Astrocyte (in vitro differentiated cells and primary cell): ENCODE results near the gene CLEC4G. TPM values are rescaled to one million over a fixed set of nuclear protein-coding genes. Genes with fewer than 3 reads are reported as not detected.

Experiments
- DNase-seq: peaks from one replicate; pipeline ENCODE4 v3.0.0-alpha.2; 2010; ENCODE audit warnings: low read depth
- FAIRE-seq: peaks from 2 replicates; lab custom pipeline; 2011; peaks lifted over from hg19 to GRCh38; lab: Jason Lieb, UNC
- H2AFZ ChIP-seq: 2 replicates; pipeline ENCODE4 v1.6.0; 2012; ENCODE audit warnings: low read depth, low read length, inconsistent platforms
- H3K27ac ChIP-seq: 2 replicates; pipeline ENCODE4 v1.5.1; 2011; ENCODE audit warnings: low read depth, low read length, inconsistent platforms
- H3K27me3 ChIP-seq: 2 replicates; pipeline ENCODE4 v1.6.0; 2011; ENCODE audit warnings: low read length, inconsistent platforms; ENCODE audit not compliant: insufficient read depth
- H3K36me3 ChIP-seq: 2 replicates; pipeline ENCODE4 v1.5.1; 2011; ENCODE audit warnings: low read length, inconsistent platforms; ENCODE audit not compliant: insufficient read depth
- H3K4me1 ChIP-seq: 2 replicates; pipeline ENCODE4 v1.5.1; 2011; ENCODE audit warnings: low read length, inconsistent platforms; ENCODE audit not compliant: insufficient read depth
- H3K4me2 ChIP-seq: 2 replicates; pipeline ENCODE4 v1.6.0; 2012; ENCODE audit warnings: low read length, inconsistent platforms
- H3K4me3 ChIP-seq: 2 replicates; pipeline ENCODE4 v1.5.1; 2011; ENCODE audit warnings: low read depth, mild to moderate bottlenecking, low read length, inconsistent platforms; ENCODE audit not compliant: insufficient read depth
- H3K79me2 ChIP-seq: 2 replicates; pipeline ENCODE4 v1.6.0; 2012; ENCODE audit warnings: mild to moderate bottlenecking, low read length, inconsistent platforms; ENCODE audit not compliant: insufficient read depth
- H3K9ac ChIP-seq: 2 replicates; pipeline ENCODE4 v1.6.0; 2012; ENCODE audit warnings: mild to moderate bottlenecking, low read length, inconsistent platforms
- H3K9me3 ChIP-seq: 2 replicates; pipeline ENCODE4 v1.5.1; 2012; ENCODE audit warnings: low read depth, mild to moderate bottlenecking, low read length, inconsistent platforms; ENCODE audit not compliant: insufficient read depth
- H4K20me1 ChIP-seq: 2 replicates; pipeline ENCODE4 v1.6.0; 2012; ENCODE audit warnings: low read length, inconsistent platforms; ENCODE audit not compliant: insufficient read depth
- H3K27ac Mint-ChIP-seq: one replicate; pipeline ENCODE4 v1.8.0; 2021; ENCODE audit warnings: mild to moderate bottlenecking, mixed read lengths; ENCODE audit not compliant: unreplicated experiment
- H3K27me3 Mint-ChIP-seq: one replicate; pipeline ENCODE4 v1.8.0; 2021; ENCODE audit warnings: low read depth, mixed read lengths; ENCODE audit not compliant: unreplicated experiment
- H3K36me3 Mint-ChIP-seq: one replicate; pipeline ENCODE4 v1.8.0; 2021; ENCODE audit warnings: low read depth, mixed read lengths; ENCODE audit not compliant: unreplicated experiment
- H3K4me1 Mint-ChIP-seq: one replicate; pipeline ENCODE4 v1.8.0; 2021; ENCODE audit warnings: low read depth, mixed read lengths; ENCODE audit not compliant: unreplicated experiment
- H3K4me3 Mint-ChIP-seq: one replicate; pipeline ENCODE4 v1.8.0; 2021; ENCODE audit warnings: mild to moderate bottlenecking, moderate library complexity, mixed read lengths; ENCODE audit not compliant: unreplicated experiment
- H3K9me3 Mint-ChIP-seq: one replicate; pipeline ENCODE4 v1.8.0; 2021; ENCODE audit warnings: mild to moderate bottlenecking, mixed read lengths; ENCODE audit not compliant: unreplicated experiment
- CTCF ChIP-seq: IDR thresholded peaks from 2 replicates; pipeline ENCODE4 v1.5.1; 2011; ENCODE audit warnings: low read depth, mild to moderate bottlenecking, inconsistent platforms, low read length, moderate library complexity; ENCODE audit not compliant: insufficient read depth
- EZH2 ChIP-seq: IDR thresholded peaks from 2 replicates; pipeline ENCODE4 v1.6.1; 2012; ENCODE audit warnings: mild to moderate bottlenecking, low read length, inconsistent platforms; ENCODE audit not compliant: insufficient read depth
- total RNA-seq: library from RNA; stranded (reverse); gene quantifications from 2 replicates; pipeline ENCODE4 v1.2.1, GENCODE V29; 2021

The CLEC4G gene
- total RNA-seq, 1 donor from 2014 or later = not detected

GRCh38 chr19:7729211-7729610 is 2.7 kb downstream of the CLEC4G start:
- H3K4me1 ChIP-seq = no peaks in the 10 kb centered on the region
- H3K27ac ChIP-seq = no peak overlapping the region
- H3K36me3 ChIP-seq = no peaks in the 10 kb centered on the region
- FAIRE-seq = no peak
- no peaks in the 10 kb centered on the region for H3K4me1 Mint-ChIP-seq
- DNase-seq = no peak
- TF ChIP-seq EZH2 = no peak
- TF ChIP-seq CTCF = no peak
- no peaks in the 10 kb centered on the region for H3K36me3 Mint-ChIP-seq
- no peak overlapping the region for H3K9ac ChIP-seq
- H3K4me2 ChIP-seq = no peak overlapping the region
- peaks cover 5% of the 10 kb centered on the region for H3K9me3 Mint-ChIP-seq
- H2AFZ ChIP-seq = no peak overlapping the region
- no peaks in the 10 kb centered on the region for H3K9me3 ChIP-seq
- peaks cover 64% of the 10 kb centered on the region for H3K27me3 Mint-ChIP-seq
- no peaks in the 10 kb centered on the region for H3K79me2 ChIP-seq
- H3K4me3 Mint-ChIP-seq = no peak overlapping the region
- H3K4me3 ChIP-seq = no peak overlapping the region
- H3K27ac Mint-ChIP-seq = no peak overlapping the region
- no peaks in the 10 kb centered on the region for H4K20me1 ChIP-seq
- peaks cover 16% of the 10 kb centered on the region for H3K27me3 ChIP-seq

- no peaks in the 10 kb centered on the region for H3K4me1 ChIP-seq
- peaks cover 18% of the 10 kb centered on the region for H3K27me3 ChIP-seq
- DNase-seq (no peak), FAIRE-seq (no peak)
- no peak overlapping the region for H3K4me2 ChIP-seq
- H3K9me3 ChIP-seq = no peaks in the 10 kb centered on the region
- H3K79me2 ChIP-seq = no peaks in the 10 kb centered on the region
- no peak overlapping the region for H3K4me3 ChIP-seq
- Mint-ChIP-seq H3K4me3 (no peak overlapping the region), H3K9me3 (peaks cover 5% of the 10 kb centered on the region), H3K27me3 (peaks cover 65% of the 10 kb centered on the region), H3K36me3 (no peaks in the 10 kb centered on the region), H3K4me1 (no peaks in the 10 kb centered on the region), H3K27ac (no peak overlapping the region)
- H3K9ac ChIP-seq = no peak overlapping the region
- no peaks in the 10 kb centered on the region for H3K36me3 ChIP-seq
- TF ChIP-seq CTCF = no peak
- no peak for TF ChIP-seq EZH2
- H2AFZ ChIP-seq = no peak overlapping the region
- H4K20me1 ChIP-seq = no peaks in the 10 kb centered on the region
- no peak overlapping the region for H3K27ac ChIP-seq
These were observed 6.1 kb downstream of the CLEC4G start for GRCh38 chr19:7725791-7726190.

DNA sequence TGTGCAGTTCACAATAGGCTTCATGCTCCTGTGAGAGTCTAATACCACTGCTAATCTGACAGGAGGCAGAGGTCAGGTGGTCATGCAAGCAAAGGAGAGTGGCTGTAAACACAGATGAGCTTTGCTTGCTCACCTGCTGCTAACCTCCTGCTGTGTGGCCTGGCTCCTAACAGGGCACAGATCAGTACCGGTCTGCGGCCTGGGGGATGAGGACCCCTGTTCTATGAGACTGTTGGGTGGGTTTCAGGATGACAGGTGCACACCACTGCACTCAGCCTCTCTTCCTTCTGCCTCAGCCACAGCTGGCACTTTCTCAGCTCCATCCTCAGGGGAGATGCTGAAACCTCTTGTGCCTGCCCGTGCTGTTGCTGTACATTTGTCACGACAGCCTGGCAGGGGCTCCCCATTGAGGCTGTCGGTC is 9.7 kb downstream of the CLEC4G start:
- no peaks in the 10 kb centered on the region for H3K36me3 ChIP-seq
- H3K9me3 Mint-ChIP-seq = peaks cover 2% of the 10 kb centered on the region
- TF ChIP-seq CTCF = no peak
- TF ChIP-seq EZH2 = no peak
- H3K4me1 Mint-ChIP-seq = no peaks in the 10 kb centered on the region
- peaks cover 2% of the 10 kb centered on the region for H3K27me3 ChIP-seq
- H3K4me3 ChIP-seq = no peak overlapping the region
- H3K36me3 Mint-ChIP-seq = no peaks in the 10 kb centered on the region
- no peak overlapping the region for H3K4me3 Mint-ChIP-seq
- no peak overlapping the region for H3K27ac Mint-ChIP-seq
- no peaks in the 10 kb centered on the region for H4K20me1 ChIP-seq
- DNase-seq (no peak), FAIRE-seq (no peak)
- H2AFZ ChIP-seq = no peak overlapping the region
- no peak overlapping the region for H3K4me2 ChIP-seq
- no peaks in the 10 kb centered on the region for H3K79me2 ChIP-seq
- H3K27ac ChIP-seq = no peak overlapping the region
- H3K9ac ChIP-seq = no peak overlapping the region
- no peaks in the 10 kb centered on the region for H3K9me3 ChIP-seq
- peaks cover 51% of the 10 kb centered on the region for H3K27me3 Mint-ChIP-seq
- no peaks in the 10 kb centered on the region for H3K4me1 ChIP-seq
